ENCODE data around the gene TSEN34. TPM values are rescaled to one million over a fixed set of nuclear protein-coding genes. Genes with fewer than 3 reads are reported as not detected.

Gene TSEN34
- total RNA-seq, 2 experiments from 2014 or later: 16.7 to 23.6 TPM

DNA sequence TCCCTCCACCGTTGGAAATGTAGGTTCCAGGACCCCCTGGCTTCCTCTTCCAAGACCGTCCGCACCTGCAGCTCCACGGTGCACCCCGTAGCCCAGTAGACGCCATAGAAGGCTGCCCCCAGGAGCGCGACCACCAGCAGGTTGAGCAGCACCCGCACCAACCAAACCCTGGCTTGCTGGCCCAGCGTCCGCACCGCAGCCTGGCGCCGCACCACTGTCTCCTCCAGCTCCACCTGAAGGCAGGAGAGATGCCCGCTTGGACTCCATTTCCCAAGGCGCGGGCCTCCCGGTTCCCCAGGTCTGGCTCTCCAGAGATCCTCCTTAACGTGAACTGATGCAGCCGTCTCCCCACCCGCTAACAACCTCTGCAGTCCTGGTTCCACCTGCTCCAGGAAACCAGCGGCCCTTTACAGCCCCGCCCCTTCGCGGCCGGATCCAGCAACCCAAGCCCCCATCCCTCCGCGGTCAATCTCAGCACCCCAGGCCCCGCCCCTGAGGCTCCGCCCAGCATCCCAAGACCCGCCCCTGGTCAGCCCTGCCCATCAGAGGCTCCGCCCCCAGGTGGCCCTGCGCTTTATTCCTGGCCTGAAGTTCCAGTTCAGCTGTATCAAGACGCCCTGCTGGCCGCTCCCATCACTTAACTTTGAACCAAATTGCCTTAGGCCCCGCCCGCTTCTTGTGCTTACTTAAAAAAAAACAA lies 26.6 kb upstream of the TSEN34 start:
- H2AFZ ChIP-seq (ENCODE audit: low read length): no peak overlapping the region
- TF ChIP-seq, protein P1, sequence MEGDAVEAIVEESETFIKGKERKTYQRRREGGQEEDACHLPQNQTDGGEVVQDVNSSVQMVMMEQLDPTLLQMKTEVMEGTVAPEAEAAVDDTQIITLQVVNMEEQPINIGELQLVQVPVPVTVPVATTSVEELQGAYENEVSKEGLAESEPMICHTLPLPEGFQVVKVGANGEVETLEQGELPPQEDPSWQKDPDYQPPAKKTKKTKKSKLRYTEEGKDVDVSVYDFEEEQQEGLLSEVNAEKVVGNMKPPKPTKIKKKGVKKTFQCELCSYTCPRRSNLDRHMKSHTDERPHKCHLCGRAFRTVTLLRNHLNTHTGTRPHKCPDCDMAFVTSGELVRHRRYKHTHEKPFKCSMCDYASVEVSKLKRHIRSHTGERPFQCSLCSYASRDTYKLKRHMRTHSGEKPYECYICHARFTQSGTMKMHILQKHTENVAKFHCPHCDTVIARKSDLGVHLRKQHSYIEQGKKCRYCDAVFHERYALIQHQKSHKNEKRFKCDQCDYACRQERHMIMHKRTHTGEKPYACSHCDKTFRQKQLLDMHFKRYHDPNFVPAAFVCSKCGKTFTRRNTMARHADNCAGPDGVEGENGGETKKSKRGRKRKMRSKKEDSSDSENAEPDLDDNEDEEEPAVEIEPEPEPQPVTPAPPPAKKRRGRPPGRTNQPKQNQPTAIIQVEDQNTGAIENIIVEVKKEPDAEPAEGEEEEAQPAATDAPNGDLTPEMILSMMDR (conservative IDR thresholded peaks at IDR 0.05; ENCODE audit: low read length): no peak
- no peak for TF ChIP-seq EZH2phosphoT487 (IDR thresholded peaks at IDR 0.05; ENCODE audit: borderline replicate concordance, low read depth, low read length)
- H3K9me3 ChIP-seq (ENCODE audit: low read length): no peaks in the 10 kb centered on the region
- BruUV-seq (replicated peaks): no TSS peak
- H3K79me2 ChIP-seq (ENCODE audit: insufficient read depth, low read depth, low read length): no peaks in the 10 kb centered on the region
- no peak overlapping the region for H3K4me2 ChIP-seq (ENCODE audit: low read length)
- no peak overlapping the region for H3K27ac ChIP-seq (ENCODE audit: low read depth, low read length, poor library complexity, severe bottlenecking)
- H3K36me3 ChIP-seq (ENCODE audit: insufficient read depth, low read length): no peaks in the 10 kb centered on the region
- peaks cover 18% of the 10 kb centered on the region for H3K4me1 ChIP-seq (ENCODE audit: insufficient read depth, low read length, poor library complexity, severe bottlenecking)
- ChIA-PET CTCF (ENCODE audit: unreplicated experiment) (no interaction called here), POLR2A (no interaction called here)
- no peak overlapping the region for H3K4me3 ChIP-seq (ENCODE audit: low read depth, low read length, poor library complexity, severe bottlenecking)
- H4K20me1 ChIP-seq (ENCODE audit: insufficient read depth, low read length): no peaks in the 10 kb centered on the region
- intact Hi-C loops (cut with micrococcal nuclease; ENCODE audit: unreplicated experiment): no loop called here
- H3K9me2 ChIP-seq (ENCODE audit: insufficient read depth, low read length): no peaks in the 10 kb centered on the region
- DNase-seq (ENCODE audit: low spot score): no peak

DNA sequence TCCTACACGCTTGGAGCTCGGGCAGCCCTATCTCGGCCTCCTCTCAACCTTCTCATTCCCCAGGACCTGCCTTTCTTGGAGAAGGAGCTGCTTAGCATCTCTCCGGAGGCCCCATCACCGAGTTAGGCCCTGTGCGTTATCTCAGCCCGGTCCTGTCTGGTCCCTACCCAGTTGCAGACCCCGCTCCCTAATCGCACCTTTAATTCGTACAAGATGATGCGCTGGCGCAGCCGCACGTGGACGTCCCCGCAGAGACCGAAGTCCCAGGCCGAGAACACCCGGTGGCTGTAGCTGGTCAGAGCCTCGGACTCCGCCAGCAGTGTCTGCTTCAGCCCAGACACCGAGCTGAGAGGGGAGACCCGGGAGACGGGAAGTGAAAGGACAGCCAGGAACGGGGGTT lies 25.9 kb upstream of the TSEN34 start:
- Histone ChIP-seq H3K4me3 (ENCODE audit: low read depth, low read length, poor library complexity, severe bottlenecking) (no peak overlapping the region), H3K9me2 (ENCODE audit: insufficient read depth, low read length) (no peaks in the 10 kb centered on the region), H3K4me2 (ENCODE audit: low read length) (no peak overlapping the region), H4K20me1 (ENCODE audit: insufficient read depth, low read length) (no peaks in the 10 kb centered on the region), H3K79me2 (ENCODE audit: insufficient read depth, low read depth, low read length) (no peaks in the 10 kb centered on the region), H2AFZ (ENCODE audit: low read length) (no peak overlapping the region), H3K36me3 (ENCODE audit: insufficient read depth, low read length) (no peaks in the 10 kb centered on the region), H3K4me1 (ENCODE audit: insufficient read depth, low read length, poor library complexity, severe bottlenecking) (peaks cover 18% of the 10 kb centered on the region), H3K9me3 (ENCODE audit: low read length) (no peaks in the 10 kb centered on the region), H3K27ac (ENCODE audit: low read depth, low read length, poor library complexity, severe bottlenecking) (no peak overlapping the region)
- BruUV-seq (replicated peaks): no TSS peak
- intact Hi-C loops (cut with micrococcal nuclease; ENCODE audit: unreplicated experiment): no loop called here
- CTCF ChIA-PET (ENCODE audit: unreplicated experiment): no interaction called here
- POLR2A ChIA-PET: no interaction called here
- TF ChIP-seq, protein P1 (conservative IDR thresholded peaks at IDR 0.05; ENCODE audit: low read length): no peak
- no peak for TF ChIP-seq EZH2phosphoT487 (IDR thresholded peaks at IDR 0.05; ENCODE audit: borderline replicate concordance, low read depth, low read length)
- DNase-seq (ENCODE audit: low spot score): no peak

DNA sequence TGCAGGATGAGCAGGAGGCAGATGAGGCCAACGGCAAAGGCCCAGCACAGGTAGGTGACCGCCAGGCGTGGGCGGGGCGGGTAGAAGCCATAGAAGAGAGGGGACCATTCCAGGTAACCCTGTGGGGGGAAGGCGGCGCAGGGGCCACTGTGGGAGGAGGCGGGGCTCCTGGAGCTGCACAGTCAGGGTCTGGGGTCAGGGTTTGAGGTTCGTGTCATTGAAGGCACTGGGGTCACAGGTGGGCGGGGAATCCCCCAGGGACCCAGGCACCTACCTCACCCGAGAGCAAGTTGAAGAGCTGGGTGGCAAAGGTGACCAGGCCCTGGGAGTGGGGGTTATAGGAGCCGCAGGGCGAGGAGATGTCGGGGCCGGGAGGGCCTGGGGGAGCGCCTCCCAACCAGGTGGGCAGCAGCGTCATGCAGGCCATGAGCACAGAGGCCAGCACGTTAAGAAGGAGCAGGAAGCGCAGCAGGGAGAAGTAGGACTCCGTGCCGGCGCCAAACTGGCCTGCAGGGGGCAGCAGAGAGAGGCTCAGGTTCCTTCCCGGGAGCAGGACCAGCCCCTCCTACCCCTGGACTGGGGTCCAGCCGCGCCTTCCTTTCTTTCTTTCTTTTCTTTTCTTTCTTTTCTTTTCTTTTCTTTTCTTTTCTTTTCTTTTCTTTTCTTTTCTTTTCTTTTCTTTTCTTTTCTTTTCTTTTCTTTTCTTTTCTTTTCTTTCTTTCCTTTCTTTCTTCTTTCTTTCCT lies 22.8 kb upstream of the TSEN34 start:
- BruUV-seq (replicated peaks): no TSS peak
- intact Hi-C loops (cut with micrococcal nuclease; ENCODE audit: unreplicated experiment): loop anchor here (1.0 kb wide), 1 partner anchor 63 kb away; no protein-coding TSS in a partner anchor
- H3K9me2 ChIP-seq (ENCODE audit: insufficient read depth, low read length): no peaks in the 10 kb centered on the region
- H3K79me2 ChIP-seq (ENCODE audit: insufficient read depth, low read depth, low read length): no peaks in the 10 kb centered on the region
- no peak overlapping the region for H3K4me3 ChIP-seq (ENCODE audit: low read depth, low read length, poor library complexity, severe bottlenecking)
- peak overlapping the region; percentile 57 for H3K4me2 ChIP-seq (ENCODE audit: low read length)
- H2AFZ ChIP-seq (ENCODE audit: low read length): no peak overlapping the region
- no peaks in the 10 kb centered on the region for H3K36me3 ChIP-seq (ENCODE audit: insufficient read depth, low read length)
- peaks cover 10% of the 10 kb centered on the region for H3K4me1 ChIP-seq (ENCODE audit: insufficient read depth, low read length, poor library complexity, severe bottlenecking)
- TF ChIP-seq, protein P1 (conservative IDR thresholded peaks at IDR 0.05; ENCODE audit: low read length): peak; percentile 80
- no peak for TF ChIP-seq EZH2phosphoT487 (IDR thresholded peaks at IDR 0.05; ENCODE audit: borderline replicate concordance, low read depth, low read length)
- H4K20me1 ChIP-seq (ENCODE audit: insufficient read depth, low read length): no peaks in the 10 kb centered on the region
- no peaks in the 10 kb centered on the region for H3K9me3 ChIP-seq (ENCODE audit: low read length)
- ChIA-PET POLR2A (no interaction called here), CTCF (ENCODE audit: unreplicated experiment) (no interaction called here)
- peak; percentile 84 for DNase-seq (ENCODE audit: low spot score)
- H3K27ac ChIP-seq (ENCODE audit: low read depth, low read length, poor library complexity, severe bottlenecking): no peak overlapping the region
